Body of pancreas (tissue), 4 donors: ENCODE measurements around the gene MDM1.

ENCODE experiments used
- POLR2A ChIP-seq, 3 donors: fragments of 450-650 bp; IDR thresholded peaks; one replicate each; pipeline ENCODE4 v1.6.1; 2016; ENCODE audit warnings: antibody characterized with exemption in 3 of 3, mild to moderate bottlenecking in 2 of 3
- TF ChIP-seq, protein P1 (sequence below), 7 experiments: fragments of 450-650 bp in 4 of 7; fragments of 200-600 bp in 3 of 7; sonication (generic) in 3 of 7; IDR thresholded peaks; one replicate each; pipeline ENCODE4 v1.5.1; 2016 to 2019; ENCODE audit warnings: antibody characterized with exemption in 7 of 7

- TF ChIP-seq, protein P1, sequence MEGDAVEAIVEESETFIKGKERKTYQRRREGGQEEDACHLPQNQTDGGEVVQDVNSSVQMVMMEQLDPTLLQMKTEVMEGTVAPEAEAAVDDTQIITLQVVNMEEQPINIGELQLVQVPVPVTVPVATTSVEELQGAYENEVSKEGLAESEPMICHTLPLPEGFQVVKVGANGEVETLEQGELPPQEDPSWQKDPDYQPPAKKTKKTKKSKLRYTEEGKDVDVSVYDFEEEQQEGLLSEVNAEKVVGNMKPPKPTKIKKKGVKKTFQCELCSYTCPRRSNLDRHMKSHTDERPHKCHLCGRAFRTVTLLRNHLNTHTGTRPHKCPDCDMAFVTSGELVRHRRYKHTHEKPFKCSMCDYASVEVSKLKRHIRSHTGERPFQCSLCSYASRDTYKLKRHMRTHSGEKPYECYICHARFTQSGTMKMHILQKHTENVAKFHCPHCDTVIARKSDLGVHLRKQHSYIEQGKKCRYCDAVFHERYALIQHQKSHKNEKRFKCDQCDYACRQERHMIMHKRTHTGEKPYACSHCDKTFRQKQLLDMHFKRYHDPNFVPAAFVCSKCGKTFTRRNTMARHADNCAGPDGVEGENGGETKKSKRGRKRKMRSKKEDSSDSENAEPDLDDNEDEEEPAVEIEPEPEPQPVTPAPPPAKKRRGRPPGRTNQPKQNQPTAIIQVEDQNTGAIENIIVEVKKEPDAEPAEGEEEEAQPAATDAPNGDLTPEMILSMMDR (IDR thresholded peaks at IDR 0.05) = no peak
- TF ChIP-seq POLR2A (IDR thresholded peaks at IDR 0.05) = no peak
Observed at GRCh38 chr12:68292151-68292943, 39.8 kb downstream of the MDM1 start.
